WTC11 (cell line): ENCODE results near the gene TRIM29. TPM values are rescaled to one million over a fixed set of nuclear protein-coding genes. Genes with fewer than 3 reads are reported as not detected.

ENCODE experiments used
- CBFB ChIP-seq: sonication (generic); formaldehyde crosslinking; IDR thresholded peaks from 2 replicates; pipeline ENCODE4 v1.8.1; 2022; ENCODE audit warnings: mild to moderate bottlenecking, low read depth, missing genetic modification reagents
- CREM ChIP-seq: sonication (generic); formaldehyde crosslinking; IDR thresholded peaks from 2 replicates; pipeline ENCODE4 v1.8.1; 2022; ENCODE audit warnings: mild to moderate bottlenecking, missing genetic modification reagents, moderate library complexity
- ESRRA ChIP-seq: sonication (generic); formaldehyde crosslinking; IDR thresholded peaks from 2 replicates; pipeline ENCODE4 v1.8.1; 2022; ENCODE audit warnings: mild to moderate bottlenecking, missing genetic modification reagents, borderline replicate concordance
- ETV6 ChIP-seq: sonication (generic); formaldehyde crosslinking; IDR thresholded peaks from 2 replicates; pipeline ENCODE4 v1.8.1; 2022; ENCODE audit warnings: mild to moderate bottlenecking, missing genetic modification reagents
- FOXP1 ChIP-seq: sonication (generic); formaldehyde crosslinking; IDR thresholded peaks from 2 replicates; pipeline ENCODE4 v1.8.0; 2022; ENCODE audit warnings: missing genetic modification reagents, mild to moderate bottlenecking, moderate library complexity, borderline replicate concordance
- KAT7 ChIP-seq: sonication (generic); formaldehyde crosslinking; IDR thresholded peaks from 2 replicates; pipeline ENCODE4 v1.8.1; 2023; ENCODE audit warnings: missing genetic modification reagents, mild to moderate bottlenecking, borderline replicate concordance
- NR2C2 ChIP-seq: sonication (generic); formaldehyde crosslinking; IDR thresholded peaks from 2 replicates; pipeline ENCODE4 v1.8.0; 2022; ENCODE audit warnings: mild to moderate bottlenecking, missing genetic modification reagents
- ZNF121 ChIP-seq: sonication (generic); formaldehyde crosslinking; IDR thresholded peaks from 2 replicates; pipeline ENCODE4 v1.8.0; 2023; ENCODE audit warnings: missing genetic modification reagents
- ZNF423 ChIP-seq: fragments of 250-450 bp; sonication (Bioruptor Pico); IDR thresholded peaks from 2 replicates; pipeline ENCODE4 v2.1.2; 2022; ENCODE audit warnings: mild to moderate bottlenecking, moderate library complexity
- ZNF671 ChIP-seq: fragments of 250-450 bp; sonication (Bioruptor Pico); IDR thresholded peaks from 2 replicates; pipeline ENCODE4 v1.8.0; 2021; ENCODE audit warnings: mild to moderate bottlenecking
- total RNA-seq: library from RNA; stranded (reverse); gene quantifications from 3 replicates; pipeline ENCODE4 v1.2.3, GENCODE V29; 2021
- TF ChIP-seq, protein P1 (sequence below): sonication (generic); formaldehyde crosslinking; IDR thresholded peaks from 2 replicates; pipeline ENCODE4 v1.8.1; 2022; ENCODE audit warnings: missing genetic modification reagents, borderline replicate concordance
- TF ChIP-seq, protein P2 (sequence below): fragments of 250-450 bp; sonication (Bioruptor Pico); IDR thresholded peaks from 2 replicates; pipeline ENCODE4 v1.9.0; 2021; ENCODE audit warnings: mild to moderate bottlenecking
- TF ChIP-seq, protein P3 (sequence below): sonication (generic); formaldehyde crosslinking; IDR thresholded peaks from 2 replicates; pipeline ENCODE4 v1.8.1; 2023; ENCODE audit warnings: mild to moderate bottlenecking, moderate library complexity, missing genetic modification reagents
- TF ChIP-seq, protein P4 (sequence below): fragments of 250-450 bp; sonication (Bioruptor Pico); conservative IDR thresholded peaks from 2 replicates; pipeline ENCODE4 v1.9.0; 2021; ENCODE audit warnings: mild to moderate bottlenecking
- TF ChIP-seq, protein P5 (sequence below): sonication (generic); formaldehyde crosslinking; IDR thresholded peaks from 2 replicates; pipeline ENCODE4 v1.8.0; 2022; ENCODE audit warnings: mild to moderate bottlenecking, missing genetic modification reagents
- TF ChIP-seq, protein P6 (sequence below): sonication (generic); formaldehyde crosslinking; IDR thresholded peaks from 2 replicates; pipeline ENCODE4 v1.8.1; 2023; ENCODE audit warnings: mild to moderate bottlenecking, missing genetic modification reagents, moderate library complexity
- TF ChIP-seq, protein P7 (sequence below): sonication (generic); formaldehyde crosslinking; IDR thresholded peaks from 2 replicates; pipeline ENCODE4 v1.8.1; 2023; ENCODE audit warnings: mild to moderate bottlenecking, missing genetic modification reagents
- TF ChIP-seq, protein P8 (sequence below): sonication (generic); formaldehyde crosslinking; IDR thresholded peaks from 2 replicates; pipeline ENCODE4 v1.8.1; 2023; ENCODE audit warnings: mild to moderate bottlenecking, missing genetic modification reagents, borderline replicate concordance
- TF ChIP-seq, protein P9 (sequence below): sonication (generic); formaldehyde crosslinking; IDR thresholded peaks from 2 replicates; pipeline ENCODE4 v1.8.0; 2023; ENCODE audit warnings: missing genetic modification reagents

The TRIM29 gene
- total RNA-seq, 1 experiment from 2014 or later = 0.11 TPM

DNA sequence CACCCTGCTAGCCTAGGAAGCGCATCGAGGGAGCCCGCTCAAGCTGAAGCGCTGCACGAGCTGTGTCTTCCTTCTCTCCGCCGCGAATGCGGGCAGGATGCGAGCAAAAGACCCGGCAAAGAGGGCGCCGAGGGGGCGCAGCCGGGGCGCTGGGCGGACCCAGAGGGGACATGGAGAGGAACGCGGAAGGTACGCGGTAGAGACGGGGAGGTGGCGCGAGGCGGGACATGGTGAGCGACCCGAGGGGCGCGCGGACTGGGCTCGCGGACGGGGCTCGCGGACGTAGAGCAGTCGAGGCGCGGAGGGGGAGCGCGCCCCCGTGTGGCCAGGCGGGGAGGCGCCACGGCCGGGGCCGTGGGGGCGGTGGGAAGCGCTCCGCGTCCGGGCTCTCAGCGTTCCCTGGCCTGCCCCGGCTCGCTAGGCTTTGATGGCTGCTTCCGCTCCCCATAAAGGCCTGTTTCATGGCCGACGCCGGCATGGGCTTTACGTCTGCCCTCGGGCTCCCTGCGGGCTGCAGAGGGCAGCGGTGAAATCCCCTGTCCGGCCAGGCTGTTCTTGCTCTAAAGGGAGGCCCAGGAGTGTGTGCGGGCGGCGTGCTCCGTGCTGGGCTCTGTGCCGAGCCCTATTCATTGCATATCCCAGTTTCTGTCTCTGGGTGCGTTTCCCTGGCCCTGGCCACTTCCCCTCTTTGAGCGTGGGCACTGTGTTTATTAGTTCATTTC lies 31.2 kb upstream of the TRIM29 start (continued):
- TF ChIP-seq, protein P1, sequence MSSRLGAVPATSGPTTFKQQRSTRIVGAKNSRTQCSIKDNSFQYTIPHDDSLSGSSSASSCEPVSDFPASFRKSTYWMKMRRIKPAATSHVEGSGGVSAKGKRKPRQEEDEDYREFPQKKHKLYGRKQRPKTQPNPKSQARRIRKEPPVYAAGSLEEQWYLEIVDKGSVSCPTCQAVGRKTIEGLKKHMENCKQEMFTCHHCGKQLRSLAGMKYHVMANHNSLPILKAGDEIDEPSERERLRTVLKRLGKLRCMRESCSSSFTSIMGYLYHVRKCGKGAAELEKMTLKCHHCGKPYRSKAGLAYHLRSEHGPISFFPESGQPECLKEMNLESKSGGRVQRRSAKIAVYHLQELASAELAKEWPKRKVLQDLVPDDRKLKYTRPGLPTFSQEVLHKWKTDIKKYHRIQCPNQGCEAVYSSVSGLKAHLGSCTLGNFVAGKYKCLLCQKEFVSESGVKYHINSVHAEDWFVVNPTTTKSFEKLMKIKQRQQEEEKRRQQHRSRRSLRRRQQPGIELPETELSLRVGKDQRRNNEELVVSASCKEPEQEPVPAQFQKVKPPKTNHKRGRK (CRISPR knock-in tag) = no peak
- TF ChIP-seq, protein P2, sequence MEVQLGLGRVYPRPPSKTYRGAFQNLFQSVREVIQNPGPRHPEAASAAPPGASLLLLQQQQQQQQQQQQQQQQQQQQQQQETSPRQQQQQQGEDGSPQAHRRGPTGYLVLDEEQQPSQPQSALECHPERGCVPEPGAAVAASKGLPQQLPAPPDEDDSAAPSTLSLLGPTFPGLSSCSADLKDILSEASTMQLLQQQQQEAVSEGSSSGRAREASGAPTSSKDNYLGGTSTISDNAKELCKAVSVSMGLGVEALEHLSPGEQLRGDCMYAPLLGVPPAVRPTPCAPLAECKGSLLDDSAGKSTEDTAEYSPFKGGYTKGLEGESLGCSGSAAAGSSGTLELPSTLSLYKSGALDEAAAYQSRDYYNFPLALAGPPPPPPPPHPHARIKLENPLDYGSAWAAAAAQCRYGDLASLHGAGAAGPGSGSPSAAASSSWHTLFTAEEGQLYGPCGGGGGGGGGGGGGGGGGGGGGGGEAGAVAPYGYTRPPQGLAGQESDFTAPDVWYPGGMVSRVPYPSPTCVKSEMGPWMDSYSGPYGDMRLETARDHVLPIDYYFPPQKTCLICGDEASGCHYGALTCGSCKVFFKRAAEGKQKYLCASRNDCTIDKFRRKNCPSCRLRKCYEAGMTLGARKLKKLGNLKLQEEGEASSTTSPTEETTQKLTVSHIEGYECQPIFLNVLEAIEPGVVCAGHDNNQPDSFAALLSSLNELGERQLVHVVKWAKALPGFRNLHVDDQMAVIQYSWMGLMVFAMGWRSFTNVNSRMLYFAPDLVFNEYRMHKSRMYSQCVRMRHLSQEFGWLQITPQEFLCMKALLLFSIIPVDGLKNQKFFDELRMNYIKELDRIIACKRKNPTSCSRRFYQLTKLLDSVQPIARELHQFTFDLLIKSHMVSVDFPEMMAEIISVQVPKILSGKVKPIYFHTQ (CRISPR knock-in tag) = no peak
- TF ChIP-seq FOXP1 (CRISPR knock-in tag) (peak; percentile 55; the same call in 1 of the 2 replicates), CREM (peak; percentile 48), KAT7 (0 out of 2 replicates have a peak, but pooled peaks have one; percentile 64), ZNF423 (no peak), NR2C2 (no peak), ZNF121 (CRISPR knock-in tag) (no peak), ZNF671 (CRISPR knock-in tag) (no peak), ESRRA (CRISPR knock-in tag) (peak; percentile 84), ETV6 (CRISPR knock-in tag) (peak; percentile 74), CBFB (peak; percentile 77; the same call in 1 of the 2 replicates)
- TF ChIP-seq, protein P3, sequence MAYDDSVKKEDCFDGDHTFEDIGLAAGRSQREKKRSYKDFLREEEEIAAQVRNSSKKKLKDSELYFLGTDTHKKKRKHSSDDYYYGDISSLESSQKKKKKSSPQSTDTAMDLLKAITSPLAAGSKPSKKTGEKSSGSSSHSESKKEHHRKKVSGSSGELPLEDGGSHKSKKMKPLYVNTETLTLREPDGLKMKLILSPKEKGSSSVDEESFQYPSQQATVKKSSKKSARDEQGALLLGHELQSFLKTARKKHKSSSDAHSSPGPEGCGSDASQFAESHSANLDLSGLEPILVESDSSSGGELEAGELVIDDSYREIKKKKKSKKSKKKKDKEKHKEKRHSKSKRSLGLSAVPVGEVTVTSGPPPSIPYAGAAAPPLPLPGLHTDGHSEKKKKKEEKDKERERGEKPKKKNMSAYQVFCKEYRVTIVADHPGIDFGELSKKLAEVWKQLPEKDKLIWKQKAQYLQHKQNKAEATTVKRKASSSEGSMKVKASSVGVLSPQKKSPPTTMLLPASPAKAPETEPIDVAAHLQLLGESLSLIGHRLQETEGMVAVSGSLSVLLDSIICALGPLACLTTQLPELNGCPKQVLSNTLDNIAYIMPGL (CRISPR knock-in tag) = peak; percentile 100
- TF ChIP-seq, protein P4, sequence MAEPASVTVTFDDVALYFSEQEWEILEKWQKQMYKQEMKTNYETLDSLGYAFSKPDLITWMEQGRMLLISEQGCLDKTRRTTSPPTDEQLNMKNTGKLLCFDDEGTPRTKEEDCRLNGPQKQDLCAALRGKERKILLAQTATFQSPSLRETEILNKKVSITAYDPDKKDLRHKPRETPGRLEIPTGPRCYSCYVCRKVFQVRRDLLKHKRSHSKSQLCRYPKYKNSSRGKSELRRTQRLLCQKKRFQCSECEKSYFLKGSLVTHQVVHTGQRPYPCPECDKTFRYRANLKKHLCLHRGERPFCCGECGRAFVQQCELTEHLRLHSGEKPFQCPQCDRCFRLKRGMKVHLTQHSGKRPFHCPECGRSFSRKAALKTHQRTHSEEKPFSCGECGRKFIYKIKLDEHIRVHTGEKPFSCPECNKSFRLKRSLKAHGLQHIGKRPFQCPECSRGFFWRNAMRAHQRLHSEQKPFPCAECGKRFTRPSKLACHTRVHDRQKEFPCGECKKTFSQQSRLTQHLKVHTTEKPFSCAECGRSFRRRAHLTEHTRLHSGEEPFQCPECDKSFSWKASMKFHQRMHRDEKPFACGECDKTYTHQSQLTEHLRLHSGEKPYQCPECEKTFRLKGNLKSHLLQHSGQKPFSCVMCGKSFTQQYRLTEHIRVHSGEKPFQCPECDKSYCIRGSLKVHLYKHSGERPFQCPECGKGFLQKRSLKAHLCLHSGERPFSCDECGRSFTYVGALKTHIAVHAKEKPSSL = no peak
- TF ChIP-seq, protein P5, sequence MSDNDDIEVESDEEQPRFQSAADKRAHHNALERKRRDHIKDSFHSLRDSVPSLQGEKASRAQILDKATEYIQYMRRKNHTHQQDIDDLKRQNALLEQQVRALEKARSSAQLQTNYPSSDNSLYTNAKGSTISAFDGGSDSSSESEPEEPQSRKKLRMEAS (CRISPR knock-in tag) = peak; percentile 86
- TF ChIP-seq, protein P6, sequence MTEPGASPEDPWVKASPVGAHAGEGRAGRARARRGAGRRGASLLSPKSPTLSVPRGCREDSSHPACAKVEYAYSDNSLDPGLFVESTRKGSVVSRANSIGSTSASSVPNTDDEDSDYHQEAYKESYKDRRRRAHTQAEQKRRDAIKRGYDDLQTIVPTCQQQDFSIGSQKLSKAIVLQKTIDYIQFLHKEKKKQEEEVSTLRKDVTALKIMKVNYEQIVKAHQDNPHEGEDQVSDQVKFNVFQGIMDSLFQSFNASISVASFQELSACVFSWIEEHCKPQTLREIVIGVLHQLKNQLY (CRISPR knock-in tag) = 0 out of 2 replicates have a peak, but pooled peaks have one; percentile 20
- TF ChIP-seq, protein P7, sequence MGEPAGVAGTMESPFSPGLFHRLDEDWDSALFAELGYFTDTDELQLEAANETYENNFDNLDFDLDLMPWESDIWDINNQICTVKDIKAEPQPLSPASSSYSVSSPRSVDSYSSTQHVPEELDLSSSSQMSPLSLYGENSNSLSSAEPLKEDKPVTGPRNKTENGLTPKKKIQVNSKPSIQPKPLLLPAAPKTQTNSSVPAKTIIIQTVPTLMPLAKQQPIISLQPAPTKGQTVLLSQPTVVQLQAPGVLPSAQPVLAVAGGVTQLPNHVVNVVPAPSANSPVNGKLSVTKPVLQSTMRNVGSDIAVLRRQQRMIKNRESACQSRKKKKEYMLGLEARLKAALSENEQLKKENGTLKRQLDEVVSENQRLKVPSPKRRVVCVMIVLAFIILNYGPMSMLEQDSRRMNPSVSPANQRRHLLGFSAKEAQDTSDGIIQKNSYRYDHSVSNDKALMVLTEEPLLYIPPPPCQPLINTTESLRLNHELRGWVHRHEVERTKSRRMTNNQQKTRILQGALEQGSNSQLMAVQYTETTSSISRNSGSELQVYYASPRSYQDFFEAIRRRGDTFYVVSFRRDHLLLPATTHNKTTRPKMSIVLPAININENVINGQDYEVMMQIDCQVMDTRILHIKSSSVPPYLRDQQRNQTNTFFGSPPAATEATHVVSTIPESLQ (CRISPR knock-in tag) = no peak
- TF ChIP-seq, protein P8, sequence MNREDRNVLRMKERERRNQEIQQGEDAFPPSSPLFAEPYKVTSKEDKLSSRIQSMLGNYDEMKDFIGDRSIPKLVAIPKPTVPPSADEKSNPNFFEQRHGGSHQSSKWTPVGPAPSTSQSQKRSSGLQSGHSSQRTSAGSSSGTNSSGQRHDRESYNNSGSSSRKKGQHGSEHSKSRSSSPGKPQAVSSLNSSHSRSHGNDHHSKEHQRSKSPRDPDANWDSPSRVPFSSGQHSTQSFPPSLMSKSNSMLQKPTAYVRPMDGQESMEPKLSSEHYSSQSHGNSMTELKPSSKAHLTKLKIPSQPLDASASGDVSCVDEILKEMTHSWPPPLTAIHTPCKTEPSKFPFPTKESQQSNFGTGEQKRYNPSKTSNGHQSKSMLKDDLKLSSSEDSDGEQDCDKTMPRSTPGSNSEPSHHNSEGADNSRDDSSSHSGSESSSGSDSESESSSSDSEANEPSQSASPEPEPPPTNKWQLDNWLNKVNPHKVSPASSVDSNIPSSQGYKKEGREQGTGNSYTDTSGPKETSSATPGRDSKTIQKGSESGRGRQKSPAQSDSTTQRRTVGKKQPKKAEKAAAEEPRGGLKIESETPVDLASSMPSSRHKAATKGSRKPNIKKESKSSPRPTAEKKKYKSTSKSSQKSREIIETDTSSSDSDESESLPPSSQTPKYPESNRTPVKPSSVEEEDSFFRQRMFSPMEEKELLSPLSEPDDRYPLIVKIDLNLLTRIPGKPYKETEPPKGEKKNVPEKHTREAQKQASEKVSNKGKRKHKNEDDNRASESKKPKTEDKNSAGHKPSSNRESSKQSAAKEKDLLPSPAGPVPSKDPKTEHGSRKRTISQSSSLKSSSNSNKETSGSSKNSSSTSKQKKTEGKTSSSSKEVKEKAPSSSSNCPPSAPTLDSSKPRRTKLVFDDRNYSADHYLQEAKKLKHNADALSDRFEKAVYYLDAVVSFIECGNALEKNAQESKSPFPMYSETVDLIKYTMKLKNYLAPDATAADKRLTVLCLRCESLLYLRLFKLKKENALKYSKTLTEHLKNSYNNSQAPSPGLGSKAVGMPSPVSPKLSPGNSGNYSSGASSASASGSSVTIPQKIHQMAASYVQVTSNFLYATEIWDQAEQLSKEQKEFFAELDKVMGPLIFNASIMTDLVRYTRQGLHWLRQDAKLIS = no peak
- TF ChIP-seq, protein P9, sequence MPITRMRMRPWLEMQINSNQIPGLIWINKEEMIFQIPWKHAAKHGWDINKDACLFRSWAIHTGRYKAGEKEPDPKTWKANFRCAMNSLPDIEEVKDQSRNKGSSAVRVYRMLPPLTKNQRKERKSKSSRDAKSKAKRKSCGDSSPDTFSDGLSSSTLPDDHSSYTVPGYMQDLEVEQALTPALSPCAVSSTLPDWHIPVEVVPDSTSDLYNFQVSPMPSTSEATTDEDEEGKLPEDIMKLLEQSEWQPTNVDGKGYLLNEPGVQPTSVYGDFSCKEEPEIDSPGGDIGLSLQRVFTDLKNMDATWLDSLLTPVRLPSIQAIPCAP (CRISPR knock-in tag) = peak; percentile 63; the same call in 1 of the 2 replicates
